NCI-H446 (cell line): ENCODE results near the gene SHF.

Source experiments
- DNase-seq, 2 experiments: peaks; one replicate each; lab custom pipeline; 2025; lab: John Stamatoyannopoulos, UW

Gene SHF

GRCh38 chr15:45169608-45170480 lies 17.9 kb downstream of the SHF start:
- peak in 1 of 2 experiments; percentile 59 for DNase-seq

- DNase-seq: no peak
Measured at GRCh38 chr15:45168751-45169551, 18.8 kb downstream of the SHF start.

GRCh38 chr15:45168286-45168685 lies 19.5 kb downstream of the SHF start:
- no peak for DNase-seq

DNA sequence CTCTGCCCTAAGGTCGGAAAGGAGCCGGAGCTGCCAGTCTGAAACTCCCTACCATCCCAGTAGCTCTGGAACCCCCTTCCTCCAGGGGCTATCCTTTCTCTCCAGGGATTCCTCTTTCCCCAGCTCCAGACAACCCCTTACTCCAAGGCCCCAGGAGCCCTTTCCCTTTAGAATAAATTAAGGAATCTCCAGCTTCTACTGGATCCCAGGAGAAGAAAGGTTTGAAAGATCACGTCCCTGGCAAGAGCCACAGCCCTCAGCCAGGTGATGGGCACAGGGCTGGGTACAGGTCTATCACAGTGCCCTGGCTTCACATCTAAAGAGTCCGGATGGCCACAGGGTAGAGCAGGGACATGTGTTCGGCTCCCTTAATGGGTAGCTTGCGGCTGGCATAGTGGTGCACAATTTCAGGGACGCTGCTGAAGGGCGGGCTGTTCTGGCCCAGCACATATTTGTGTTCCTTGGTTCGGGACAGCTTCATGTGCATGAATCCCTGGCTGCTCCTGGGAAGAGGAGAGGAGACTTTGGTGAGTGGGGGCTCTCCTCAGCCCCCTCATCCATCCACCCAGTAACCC lies 20.0 kb downstream of the SHF start:
- no peak for DNase-seq

GRCh38 chr15:45166834-45167630 lies 20.7 kb downstream of the SHF start:
- peak; percentile 58 to 86 for DNase-seq

DNA sequence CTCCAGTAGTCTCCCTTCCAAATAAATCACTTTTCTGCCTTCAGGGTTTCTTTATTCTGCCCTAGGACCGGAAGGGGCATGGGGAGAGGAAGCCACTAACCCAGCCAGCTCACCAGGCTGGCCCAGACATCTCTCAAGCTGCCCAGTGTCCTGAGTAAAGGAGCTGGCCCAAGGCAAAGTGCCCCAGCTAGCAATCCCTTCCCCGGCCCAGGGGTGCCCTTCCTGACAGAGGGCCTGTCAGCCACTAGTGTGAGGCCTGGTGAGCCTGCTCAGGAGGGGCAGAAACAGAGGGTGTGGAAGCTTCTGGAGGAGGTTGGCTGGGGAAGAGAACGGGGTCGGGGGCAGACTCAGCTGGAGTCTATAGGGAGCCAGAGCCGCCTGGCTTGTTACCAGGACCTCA lies 22.2 kb downstream of the SHF start:
- no peak for DNase-seq

DNA sequence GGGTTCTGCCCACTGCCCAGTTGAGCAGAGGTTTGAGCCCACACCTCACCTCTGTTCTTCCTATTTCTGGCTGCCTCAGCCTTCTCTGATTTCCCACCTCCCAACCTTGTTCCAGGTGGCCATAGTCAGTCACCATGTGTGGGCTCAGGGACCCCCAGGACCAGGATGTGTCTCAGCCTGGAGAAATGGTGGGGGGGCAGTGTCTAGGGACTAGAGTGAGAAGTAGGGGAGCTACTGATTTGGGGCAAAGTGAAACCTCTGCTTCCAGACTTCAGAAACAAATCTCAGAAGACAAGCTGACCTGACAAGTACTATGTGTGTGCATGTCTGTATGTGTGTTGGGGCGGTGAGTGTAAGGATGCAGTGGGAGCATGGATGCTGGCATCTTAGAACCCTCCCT lies 22.9 kb downstream of the SHF start:
- DNase-seq: no peak

GRCh38 chr15:45163508-45163856 lies 24.3 kb downstream of the SHF start:
- no peak for DNase-seq

DNA sequence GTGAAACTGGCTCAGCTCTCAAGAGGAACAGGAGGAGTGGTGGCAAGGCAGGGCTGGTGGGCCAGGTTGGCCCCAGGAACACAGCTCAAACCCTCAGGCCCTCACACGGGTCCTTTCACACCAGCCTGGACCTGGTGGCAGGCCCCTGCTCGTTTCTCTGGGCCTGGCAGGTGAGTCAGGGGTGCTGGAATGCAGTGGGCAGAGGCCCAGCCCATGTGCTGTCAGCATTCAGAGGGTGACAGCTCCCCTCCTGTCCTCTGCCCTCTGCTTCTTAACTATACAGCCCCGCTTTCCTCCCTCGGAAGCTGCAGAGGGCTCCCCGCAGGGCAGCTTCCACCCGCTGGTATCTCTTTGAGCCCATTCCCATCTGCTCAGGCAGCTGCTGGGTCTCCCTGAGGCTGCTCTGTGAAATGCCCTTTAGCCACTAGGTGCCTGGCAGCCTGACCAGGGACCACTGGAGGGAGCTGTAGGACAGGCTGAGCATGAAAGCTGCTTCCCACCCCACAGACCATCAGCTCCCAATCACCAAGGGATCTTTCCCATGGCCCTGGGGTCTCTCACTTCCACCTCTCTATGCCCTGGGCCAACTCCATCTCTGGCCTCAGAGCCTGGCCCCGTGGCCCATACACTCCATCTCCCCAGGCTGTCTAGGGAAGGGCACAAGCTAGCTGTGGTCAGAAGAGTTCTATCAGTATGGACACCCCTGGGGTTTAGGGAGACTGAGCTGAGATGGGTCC lies 24.8 kb downstream of the SHF start:
- DNase-seq: peak; percentile 68 to 76

DNA sequence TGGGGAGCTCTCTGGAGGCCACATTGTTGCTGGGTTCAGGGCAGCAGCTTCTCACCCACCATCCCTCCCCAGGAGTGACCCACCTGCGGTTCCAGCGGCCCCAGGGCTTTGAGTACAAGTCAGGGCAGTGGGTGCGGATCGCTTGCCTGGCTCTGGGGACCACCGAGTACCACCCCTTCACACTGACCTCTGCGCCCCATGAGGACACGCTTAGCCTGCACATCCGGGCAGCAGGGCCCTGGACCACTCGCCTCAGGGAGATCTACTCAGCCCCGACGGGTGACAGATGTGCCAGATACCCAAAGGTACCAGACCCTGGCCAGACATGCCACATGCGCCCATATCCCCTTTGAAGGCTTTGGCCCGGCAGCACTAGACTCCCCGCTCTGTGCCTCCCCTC lies 26.1 kb downstream of the SHF start:
- no peak for DNase-seq

- DNase-seq: no peak
Measured at GRCh38 chr15:45157974-45158373, 29.8 kb downstream of the SHF start.

DNA sequence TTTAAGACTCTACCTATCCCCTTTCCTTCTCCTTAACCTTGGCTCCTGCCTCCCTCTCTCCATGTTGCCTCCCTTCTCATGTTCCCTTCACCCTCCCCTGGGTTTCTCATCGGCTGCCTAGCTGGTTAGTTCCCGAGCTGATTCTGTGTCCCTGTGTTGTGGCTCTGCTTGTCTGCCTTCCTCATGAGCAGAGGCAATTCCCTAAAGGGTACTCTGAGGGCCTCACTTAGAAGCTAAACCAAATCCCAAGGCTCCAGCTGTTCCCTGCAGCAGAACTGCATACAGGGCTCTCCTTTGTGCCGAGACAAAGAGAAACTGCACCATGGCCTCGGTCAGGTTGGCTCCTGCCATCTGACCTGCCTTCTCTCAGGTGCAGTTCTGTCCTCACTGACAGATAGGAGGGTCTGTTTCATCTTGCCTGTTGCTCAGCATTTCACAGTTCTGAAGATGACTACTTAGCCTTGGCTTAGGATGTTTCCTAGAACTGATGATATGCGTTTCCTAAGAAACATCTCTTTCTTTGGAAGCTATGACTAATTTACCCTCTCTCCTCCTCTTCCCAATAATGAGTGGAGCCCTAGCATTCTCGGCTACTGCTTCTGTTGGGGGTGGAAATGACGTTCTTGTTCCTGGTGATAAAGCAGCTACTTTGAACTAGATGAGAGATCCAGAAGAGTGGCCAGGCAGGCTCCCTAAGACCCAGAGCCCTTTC lies 30.9 kb downstream of the SHF start:
- DNase-seq: no peak

DNA sequence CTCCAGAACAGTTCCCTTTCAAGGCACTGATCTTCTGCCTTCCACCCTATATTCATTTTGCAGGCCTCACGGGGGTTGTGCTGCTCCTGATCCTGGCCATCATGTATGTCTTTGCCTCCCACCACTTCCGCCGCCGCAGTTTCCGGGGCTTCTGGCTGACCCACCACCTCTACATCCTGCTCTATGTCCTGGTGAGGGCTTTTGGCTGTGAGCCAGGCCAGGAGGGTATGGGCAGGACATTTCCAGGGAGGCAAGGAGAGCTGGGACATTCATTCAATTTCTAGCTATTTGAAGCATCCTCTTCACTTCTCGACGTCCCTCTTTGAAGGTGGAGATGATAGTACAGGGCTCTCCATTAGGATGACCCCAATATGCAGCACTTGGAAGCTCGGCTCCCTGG lies 32.0 kb downstream of the SHF start:
- DNase-seq: no peak

GRCh38 chr15:45151998-45152828 lies 35.6 kb downstream of the SHF start:
- DNase-seq: no peak

GRCh38 chr15:45150997-45151396 lies 36.8 kb downstream of the SHF start:
- DNase-seq: no peak

- DNase-seq: no peak
Measured at GRCh38 chr15:45150481-45150880, 37.3 kb downstream of the SHF start.

GRCh38 chr15:45149060-45149459 lies 38.7 kb downstream of the SHF start:
- no peak for DNase-seq

- DNase-seq: no peak
Measured at GRCh38 chr15:45148076-45149059, 39.4 kb downstream of the SHF start.

- DNase-seq: no peak
Measured at GRCh38 chr15:45147606-45148005, 40.2 kb downstream of the SHF start.
